ENCODE measurements around the gene APLP2.
"Not testable (repeated sequence)": the region's sequence is repeated elsewhere in the genome, so short reads cannot be mapped to it uniquely, and the experiment has no call there.

APLP2 gene

DNA sequence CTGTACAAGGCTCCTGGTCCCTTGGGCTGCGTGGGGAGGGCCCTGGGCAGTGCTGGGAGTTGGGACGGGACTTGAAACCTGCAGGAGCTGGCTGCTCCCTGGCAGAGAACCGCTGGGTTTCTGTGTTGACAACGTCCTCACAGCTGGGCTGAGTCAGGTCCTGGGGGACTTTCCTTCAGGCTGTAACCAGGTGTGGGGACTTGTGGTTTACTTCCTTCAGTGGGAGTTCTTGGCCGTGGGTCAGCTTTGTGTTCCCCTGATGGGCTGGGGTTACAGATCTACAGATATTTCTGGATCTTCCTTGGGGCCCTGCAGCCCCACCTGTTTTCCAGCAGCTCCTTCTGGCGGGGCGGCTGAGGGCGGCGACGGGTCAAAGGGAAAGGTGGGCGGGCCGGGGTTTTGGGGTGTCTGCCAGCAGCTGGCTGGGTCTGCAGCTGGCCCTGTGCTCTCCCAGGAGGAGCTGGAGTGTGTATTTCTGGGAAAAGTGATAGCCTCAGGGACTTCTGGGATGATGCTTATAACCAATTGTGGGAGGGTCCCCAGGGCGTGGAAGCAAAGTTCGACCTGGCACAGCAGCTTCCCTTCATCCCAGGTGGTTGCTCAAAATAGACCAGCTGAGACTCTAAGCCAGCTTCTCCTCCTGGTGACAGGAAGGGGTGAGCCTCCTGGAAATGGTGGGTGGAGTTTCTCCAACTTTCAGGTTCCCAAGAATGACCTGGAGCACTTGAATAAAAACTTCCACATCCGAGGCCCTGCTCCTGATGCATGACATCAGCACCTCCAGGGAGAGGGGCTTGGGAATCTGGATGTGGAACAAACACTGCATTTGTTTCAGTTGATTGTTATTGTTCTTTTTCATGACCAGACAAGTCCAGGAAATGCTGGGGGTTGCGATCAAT is 109.0 kb downstream of the APLP2 start:
- no peak for DNase-seq

DNA sequence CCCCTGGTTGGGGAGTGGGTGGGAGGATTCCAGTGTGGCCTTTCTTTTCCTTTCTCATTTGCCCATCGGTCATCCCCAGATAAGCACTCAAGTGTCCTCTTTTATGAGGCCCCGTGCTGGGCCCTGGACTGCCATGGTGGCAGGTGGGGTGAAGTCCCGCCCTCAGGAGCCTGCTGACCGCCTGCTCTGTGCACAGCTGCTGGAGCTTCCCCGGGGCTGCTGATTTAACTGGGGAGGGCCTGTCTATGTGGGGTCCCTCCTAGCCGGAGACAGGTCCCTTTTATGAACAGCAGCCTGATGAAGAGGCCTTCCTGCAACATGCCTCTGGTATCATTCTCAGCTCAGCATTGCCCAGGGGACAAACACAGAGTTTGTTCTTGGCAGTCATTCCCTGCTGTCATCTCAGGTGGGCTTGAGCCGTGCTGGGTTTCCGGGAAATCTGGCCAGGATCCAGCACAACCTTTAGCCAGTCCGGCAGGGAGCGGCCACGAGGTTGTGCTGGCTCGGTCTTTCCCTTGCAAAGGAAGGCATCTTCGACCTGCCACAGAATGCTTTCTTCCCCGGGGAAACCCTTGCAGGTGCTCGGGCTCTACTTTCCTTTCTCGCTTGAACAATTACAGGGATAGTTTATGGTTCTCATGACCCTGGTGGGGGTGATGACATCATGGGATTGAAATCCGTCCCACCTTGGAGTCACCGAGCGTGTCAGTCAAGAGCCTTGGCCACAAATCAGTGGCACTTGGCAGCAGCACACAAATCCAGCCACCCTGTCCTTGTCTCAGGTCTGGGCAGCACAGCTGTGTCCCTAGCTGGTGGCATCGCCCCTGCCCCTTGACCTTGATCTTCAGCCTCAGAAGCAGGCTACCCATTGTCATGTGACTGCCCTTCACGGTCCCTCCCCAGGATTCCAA is 110.0 kb downstream of the APLP2 start:
- no peak for DNase-seq

DNA sequence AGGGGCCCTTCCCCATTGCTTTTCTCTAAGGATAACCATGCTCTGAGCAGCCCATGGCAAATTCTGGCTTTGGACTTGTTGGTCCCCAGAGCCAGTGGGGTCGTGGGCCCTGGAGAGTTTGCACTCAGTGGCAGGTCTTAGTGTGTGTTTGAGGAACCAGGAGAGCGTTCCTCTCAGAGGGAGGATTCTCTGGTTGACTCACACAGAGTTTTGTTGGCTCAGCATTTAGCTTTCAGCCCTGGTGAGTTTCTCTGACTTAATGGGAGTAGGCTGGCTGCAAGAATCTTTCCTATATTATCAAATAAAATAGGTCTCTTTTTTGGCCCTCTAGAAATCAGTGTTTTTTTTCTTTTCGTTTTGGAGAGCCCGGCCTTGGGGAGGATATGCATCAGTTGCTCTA is 110.8 kb downstream of the APLP2 start:
- DNase-seq: no peak

DNA sequence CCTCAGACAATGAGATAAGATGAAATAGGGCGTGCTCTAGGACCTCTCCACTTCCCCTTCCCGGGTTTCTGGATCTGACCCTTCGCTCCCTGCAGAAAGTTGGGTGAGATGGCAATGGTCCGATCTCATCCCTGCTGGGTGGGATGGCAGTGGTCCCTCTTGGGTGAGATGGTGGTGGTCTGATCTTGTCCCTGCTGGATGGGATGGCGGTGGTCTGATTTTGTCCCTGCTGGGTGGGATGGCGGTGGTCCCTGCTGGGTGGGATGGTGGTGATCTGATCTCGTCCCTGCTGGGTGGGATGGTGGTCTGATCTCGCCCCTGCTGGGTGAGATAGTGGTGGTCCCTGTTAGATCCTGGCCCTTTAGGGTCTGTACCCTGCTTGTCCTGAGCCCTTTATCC is 111.2 kb downstream of the APLP2 start:
- DNase-seq: no peak

DNA sequence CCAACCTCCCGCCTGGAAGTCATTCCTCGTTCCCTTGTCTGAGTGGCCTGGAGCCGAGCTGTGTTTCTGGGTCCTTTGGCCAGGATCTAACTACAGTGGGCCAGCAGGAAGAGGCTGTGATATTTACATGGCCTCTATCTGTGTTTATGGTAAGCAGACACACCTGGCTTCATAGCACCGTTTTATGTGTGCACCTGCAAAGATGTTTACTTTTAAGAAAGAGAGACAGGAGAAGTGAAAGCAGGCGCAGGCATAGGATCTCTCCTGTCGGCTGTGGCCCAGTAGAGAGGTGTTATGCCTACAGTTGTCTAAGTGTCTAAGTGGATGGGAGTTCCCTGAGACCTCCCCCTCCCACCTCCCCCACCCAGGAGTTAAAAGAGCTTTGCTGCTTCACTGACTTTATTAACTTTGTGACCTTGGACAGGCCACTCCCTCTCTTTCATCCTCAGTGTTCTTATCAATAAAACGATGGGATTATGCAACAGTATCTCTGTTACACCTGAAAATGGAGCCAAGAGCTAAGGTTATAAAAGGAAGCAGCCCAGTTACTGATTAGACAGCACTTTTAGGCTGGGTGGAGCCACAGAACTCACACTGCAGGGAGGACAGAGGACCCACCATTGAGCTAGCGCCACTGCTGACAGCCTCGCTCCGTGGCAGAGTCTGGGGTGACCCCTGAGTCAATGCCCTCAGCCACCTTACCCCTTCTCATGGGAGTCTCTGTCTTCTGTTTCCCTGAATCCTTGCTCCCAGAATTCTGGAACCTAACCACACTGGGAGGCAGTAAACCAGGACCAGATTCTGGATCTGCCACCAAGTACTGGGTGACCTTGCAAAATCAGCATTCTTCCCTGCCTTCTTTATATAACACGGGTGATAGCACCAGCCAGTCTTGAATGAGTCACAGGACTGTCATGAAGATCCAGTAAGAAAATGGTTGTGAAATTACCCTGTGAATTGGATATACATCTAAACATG is 111.9 kb downstream of the APLP2 start:
- peak; percentile 36 for DNase-seq

DNA sequence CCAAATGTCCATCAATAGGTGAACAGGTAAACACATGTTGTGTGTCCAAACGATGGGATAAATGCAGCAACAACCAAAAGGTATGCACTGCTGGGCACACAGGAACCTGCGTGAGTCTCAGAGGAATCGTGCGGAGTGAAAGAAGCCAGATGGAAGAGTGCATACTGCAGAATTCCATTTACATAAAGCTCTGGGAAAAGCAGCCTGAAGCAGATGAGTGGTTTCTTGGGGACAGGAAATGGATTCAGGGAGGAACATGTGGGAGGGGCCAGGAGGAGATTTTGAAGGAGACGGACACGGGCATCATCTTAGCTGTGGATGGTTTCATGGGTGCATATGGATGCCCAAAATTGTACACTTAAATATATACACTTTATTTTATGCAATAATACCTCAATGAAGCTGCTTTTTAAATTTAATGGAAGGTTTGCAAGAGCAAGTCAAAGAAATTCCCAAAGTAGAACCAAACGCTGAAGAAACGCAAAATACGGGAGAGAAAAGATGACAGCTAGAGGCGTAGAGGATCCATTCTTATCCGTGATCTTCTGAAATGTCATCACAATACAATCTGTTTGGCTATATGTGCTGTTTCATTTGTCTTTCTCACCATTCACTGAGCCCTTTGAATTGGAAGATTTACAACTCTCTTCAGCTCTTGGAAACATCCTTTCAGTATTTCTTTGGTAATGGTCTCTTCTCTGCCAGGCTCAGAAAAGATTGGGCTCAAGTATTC is 114.3 kb downstream of the APLP2 start:
- no peak for DNase-seq

DNA sequence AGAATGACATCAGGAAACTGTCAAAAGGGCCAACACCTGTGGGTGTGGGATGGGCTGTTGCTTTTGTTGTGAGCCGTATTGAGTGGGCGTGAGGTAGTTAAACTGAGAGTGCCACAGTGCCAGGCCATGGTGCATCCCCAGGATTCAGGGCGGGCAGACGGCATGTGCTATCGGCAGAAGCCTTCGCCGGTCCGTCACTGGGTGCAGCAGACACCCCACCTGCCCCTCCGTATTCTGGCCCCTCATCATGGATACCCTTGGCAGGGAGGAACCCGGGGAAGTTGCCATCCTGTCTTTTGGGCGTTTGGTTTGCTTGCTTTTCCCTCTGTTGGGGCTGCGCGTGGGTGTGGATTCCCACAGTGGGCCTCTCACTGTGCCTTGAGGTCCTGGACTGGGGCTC is 117.4 kb downstream of the APLP2 start:
- DNase-seq: no peak

DNA sequence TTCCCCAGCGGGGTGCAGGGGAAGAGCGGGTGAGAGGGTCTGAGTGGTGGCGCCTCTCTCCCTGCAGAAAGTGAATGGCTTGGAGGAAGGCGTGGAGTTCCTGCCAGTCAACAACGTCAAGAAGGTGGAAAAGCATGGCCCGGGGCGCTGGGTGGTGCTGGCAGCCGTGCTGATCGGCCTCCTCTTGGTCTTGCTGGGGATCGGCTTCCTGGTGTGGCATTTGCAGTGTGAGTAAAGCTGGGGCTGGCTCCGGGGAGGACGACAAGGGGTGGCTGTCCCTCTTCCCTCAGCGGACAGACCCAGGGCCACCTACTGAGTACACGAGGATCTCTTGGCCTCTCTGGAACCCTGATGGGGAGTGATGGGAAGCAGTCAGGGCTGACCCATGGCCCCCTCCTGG is 118.4 kb downstream of the APLP2 start:
- DNase-seq: no peak

DNA sequence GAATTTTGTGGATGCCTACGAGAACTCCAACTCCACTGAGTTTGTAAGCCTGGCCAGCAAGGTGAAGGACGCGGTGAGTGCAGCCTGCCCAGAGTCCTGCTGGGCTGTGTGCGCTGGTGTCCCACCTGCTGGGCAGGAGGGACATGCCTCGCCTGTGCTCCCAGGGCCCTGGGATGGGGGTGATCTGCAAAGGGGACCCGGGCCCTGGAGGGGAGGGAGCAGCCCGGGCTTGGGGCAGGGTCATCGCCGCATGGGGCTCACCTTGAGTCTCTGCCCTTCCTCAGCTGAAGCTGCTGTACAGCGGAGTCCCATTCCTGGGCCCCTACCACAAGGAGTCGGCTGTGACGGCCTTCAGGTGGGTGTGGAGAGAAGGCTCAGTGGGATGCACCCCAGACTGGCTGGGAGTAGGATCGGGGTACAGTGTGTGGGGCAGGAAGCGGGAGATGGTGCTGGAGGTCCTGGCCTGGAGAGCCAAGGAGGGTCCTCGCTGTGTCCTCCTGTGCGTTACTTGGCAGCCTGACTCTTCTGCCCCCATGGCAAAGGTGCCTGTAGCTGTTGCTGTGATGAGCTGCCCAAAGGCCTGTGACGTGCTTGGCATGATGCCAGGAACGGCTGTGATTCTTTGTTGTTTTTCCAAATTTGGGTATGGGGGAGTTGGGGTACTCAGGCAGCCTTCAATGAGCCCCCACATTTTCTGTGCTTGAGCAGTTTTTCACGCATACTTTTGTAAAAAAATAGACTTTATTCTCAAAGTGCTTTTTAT is 119.1 kb downstream of the APLP2 start:
- no peak for DNase-seq

DNA sequence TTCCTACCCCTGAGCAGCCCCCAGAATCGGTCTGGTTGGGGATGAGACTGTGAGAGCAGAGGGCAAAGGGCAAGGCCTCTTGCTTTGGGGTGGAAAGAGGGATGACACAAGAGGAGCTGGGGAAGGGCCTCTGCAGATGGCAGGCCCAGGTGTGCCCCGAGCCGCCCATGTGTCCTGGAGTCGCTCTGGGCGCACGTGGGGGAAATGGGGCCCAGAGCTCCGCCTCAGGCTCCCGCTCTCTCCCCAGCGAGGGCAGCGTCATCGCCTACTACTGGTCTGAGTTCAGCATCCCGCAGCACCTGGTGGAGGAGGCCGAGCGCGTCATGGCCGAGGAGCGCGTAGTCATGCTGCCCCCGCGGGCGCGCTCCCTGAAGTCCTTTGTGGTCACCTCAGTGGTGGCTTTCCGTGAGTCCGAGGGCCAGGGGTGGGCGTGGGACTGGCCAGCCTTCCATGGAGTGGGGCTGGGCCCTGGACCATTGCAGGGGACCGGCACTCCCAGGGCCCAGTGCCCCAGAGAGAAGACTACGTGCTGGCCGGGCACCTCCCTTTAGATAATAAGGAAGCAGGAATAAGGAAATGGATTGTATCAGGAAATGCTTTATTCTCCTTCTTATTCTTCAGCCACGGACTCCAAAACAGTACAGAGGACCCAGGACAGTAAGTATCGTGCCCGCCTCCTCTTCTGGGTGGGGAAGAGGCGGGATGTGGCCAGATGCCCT is 120.0 kb downstream of the APLP2 start:
- no peak for DNase-seq

DNA sequence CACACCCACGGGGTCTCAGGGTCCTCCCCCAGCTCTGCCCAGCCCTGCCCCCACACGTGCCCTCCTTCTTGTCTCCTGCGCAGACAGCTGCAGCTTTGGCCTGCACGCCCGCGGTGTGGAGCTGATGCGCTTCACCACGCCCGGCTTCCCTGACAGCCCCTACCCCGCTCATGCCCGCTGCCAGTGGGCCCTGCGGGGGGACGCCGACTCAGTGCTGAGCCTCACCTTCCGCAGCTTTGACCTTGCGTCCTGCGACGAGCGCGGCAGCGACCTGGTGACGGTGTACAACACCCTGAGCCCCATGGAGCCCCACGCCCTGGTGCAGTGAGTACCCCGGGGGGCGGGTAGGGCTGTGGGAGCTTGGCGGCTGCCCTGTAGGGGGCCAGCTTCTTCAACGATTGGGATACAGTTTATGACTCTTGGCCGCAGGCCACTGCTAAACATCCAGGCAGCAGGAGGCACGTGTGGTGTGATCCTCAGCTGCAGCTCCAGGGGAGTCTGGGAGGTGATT is 120.7 kb downstream of the APLP2 start:
- DNase-seq: no peak

DNA sequence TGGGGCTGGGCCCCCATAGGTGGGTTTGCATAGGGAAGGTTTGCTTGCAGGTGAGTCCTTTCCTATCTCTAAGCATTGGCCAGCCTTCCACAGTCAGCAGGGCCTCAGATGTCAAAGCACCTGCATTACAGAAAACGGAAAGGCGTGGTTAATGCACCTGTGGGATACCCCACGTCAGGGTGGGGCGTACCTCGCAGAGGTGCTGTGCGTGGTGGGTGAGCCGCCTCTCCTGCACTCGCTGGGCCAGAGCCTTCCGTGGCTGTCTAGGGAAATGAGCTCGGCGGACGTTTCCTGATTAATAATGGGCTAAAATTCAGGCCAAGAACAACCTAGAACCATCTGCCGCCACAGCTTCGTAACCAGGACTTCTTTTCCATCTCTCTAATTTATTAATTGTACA is 122.2 kb downstream of the APLP2 start:
- DNase-seq: no peak

DNA sequence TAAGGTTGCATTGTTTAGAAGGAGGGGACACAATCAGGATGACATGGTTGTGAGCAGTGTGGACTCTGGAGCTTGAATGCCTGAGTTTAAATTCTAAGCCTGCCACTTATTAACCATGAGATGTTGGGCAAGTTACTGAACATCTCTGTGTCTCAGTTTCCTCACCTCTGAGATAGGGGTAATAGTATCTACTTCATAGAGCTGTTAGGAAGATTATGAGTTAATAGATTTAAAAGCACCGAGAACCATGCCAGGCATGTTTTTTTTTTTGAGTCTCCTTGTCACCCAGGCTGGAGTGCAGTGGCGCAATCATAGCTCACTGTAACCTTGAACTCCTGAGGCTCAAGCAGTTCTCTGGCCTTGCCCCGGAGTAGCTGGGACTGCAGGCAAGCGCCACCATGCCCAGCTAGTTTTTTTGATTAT is 123.2 kb downstream of the APLP2 start:
- no peak for DNase-seq

DNA sequence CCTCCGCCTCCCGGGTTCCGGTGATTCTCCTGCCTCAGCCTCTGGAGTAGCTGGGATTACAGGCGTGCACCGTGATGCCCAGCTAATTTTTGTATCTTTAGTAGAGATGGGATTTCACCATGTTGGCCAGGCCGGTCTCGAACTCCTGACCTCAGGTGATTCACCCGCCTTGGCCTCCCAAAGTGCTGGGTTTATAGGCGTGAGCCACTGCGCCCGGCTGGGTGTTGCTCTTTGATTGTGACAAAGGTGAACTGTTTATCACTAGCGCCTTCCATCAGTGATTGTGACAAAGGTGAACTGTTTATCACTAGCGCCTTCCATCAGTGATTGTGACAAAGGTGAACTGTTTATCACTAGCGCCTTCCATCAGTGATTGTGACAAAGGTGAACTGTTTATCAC is 123.9 kb downstream of the APLP2 start:
- DNase-seq: not testable (repeated sequence)
